Neural cell (in vitro differentiated cells): ENCODE measurements around the gene DCHS1.

ENCODE experiments used
- EP300 ChIP-seq: fragments of 450-650 bp; conservative IDR thresholded peaks from 2 replicates; pipeline ENCODE4 v1.6.1; 2014; ENCODE audit warnings: antibody characterized with exemption, mild to moderate bottlenecking, moderate library complexity; ENCODE audit not compliant: poor library complexity, severe bottlenecking
- EZH2 ChIP-seq: fragments of 200-600, 300-800 bp; shearing (Covaris generic), sonication (generic); IDR thresholded peaks from 2 replicates; pipeline ENCODE4 v1.6.1; 2014; ENCODE audit warnings: antibody characterized with exemption, low read length, borderline replicate concordance, mild to moderate bottlenecking; ENCODE audit not compliant: insufficient read depth, poor library complexity, severe bottlenecking
- MXI1 ChIP-seq: fragments of 450-650 bp; conservative IDR thresholded peaks from 2 replicates; pipeline ENCODE4 v1.6.1; 2014; ENCODE audit warnings: antibody characterized with exemption, mild to moderate bottlenecking; ENCODE audit not compliant: poor library complexity, severe bottlenecking
- POLR2AphosphoS5 ChIP-seq: IDR thresholded peaks from 2 replicates; pipeline ENCODE4 v1.6.1; 2012
- RAD21 ChIP-seq: fragments of 450-650 bp; conservative IDR thresholded peaks from 2 replicates; pipeline ENCODE4 v1.6.1; 2014; ENCODE audit warnings: antibody characterized with exemption, mild to moderate bottlenecking, moderate library complexity
- SMC3 ChIP-seq: fragments of 450-650 bp; conservative IDR thresholded peaks from 2 replicates; pipeline ENCODE4 v1.6.1; 2014; ENCODE audit warnings: antibody characterized with exemption, mild to moderate bottlenecking, moderate library complexity; ENCODE audit not compliant: poor library complexity
- TAF1 ChIP-seq: IDR thresholded peaks from 2 replicates; pipeline ENCODE4 v1.6.1; 2012; ENCODE audit warnings: low read depth
- TF ChIP-seq, protein P1 (sequence below): fragments of 450-650 bp; IDR thresholded peaks from 2 replicates; pipeline ENCODE4 v1.5.1; 2014; ENCODE audit warnings: antibody characterized with exemption, mild to moderate bottlenecking, moderate library complexity; ENCODE audit not compliant: poor library complexity, severe bottlenecking
- TF ChIP-seq, protein P2 (sequence below): IDR thresholded peaks from 2 replicates; pipeline ENCODE4 v1.6.1; 2012; ENCODE audit warnings: borderline replicate concordance

DNA sequence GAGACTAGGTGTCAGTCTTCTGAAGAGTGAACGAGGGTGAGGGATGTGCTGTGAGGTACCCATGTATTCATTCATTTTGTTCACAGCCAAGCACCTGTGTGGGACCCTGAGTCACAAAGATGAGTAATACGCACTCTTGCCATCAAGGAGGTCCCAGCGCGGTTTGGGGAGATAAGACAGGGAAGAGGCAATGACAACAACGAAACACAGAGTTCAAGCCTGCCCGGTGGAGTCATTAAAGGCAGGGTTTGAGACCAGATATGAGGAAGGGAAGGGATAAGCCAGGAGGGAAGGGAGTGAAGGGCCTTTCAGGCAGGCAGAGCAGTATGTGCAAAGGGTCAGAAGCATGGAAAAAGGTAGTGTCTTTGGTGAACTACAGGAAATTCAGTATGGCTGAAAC is 4.6 kb downstream of the DCHS1 start:
- TF ChIP-seq, protein P1, sequence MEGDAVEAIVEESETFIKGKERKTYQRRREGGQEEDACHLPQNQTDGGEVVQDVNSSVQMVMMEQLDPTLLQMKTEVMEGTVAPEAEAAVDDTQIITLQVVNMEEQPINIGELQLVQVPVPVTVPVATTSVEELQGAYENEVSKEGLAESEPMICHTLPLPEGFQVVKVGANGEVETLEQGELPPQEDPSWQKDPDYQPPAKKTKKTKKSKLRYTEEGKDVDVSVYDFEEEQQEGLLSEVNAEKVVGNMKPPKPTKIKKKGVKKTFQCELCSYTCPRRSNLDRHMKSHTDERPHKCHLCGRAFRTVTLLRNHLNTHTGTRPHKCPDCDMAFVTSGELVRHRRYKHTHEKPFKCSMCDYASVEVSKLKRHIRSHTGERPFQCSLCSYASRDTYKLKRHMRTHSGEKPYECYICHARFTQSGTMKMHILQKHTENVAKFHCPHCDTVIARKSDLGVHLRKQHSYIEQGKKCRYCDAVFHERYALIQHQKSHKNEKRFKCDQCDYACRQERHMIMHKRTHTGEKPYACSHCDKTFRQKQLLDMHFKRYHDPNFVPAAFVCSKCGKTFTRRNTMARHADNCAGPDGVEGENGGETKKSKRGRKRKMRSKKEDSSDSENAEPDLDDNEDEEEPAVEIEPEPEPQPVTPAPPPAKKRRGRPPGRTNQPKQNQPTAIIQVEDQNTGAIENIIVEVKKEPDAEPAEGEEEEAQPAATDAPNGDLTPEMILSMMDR = no peak
- TF ChIP-seq TAF1 (no peak), EP300 (no peak), RAD21 (no peak), POLR2AphosphoS5 (no peak), EZH2 (no peak), MXI1 (no peak), SMC3 (no peak)
- TF ChIP-seq, protein P2, sequence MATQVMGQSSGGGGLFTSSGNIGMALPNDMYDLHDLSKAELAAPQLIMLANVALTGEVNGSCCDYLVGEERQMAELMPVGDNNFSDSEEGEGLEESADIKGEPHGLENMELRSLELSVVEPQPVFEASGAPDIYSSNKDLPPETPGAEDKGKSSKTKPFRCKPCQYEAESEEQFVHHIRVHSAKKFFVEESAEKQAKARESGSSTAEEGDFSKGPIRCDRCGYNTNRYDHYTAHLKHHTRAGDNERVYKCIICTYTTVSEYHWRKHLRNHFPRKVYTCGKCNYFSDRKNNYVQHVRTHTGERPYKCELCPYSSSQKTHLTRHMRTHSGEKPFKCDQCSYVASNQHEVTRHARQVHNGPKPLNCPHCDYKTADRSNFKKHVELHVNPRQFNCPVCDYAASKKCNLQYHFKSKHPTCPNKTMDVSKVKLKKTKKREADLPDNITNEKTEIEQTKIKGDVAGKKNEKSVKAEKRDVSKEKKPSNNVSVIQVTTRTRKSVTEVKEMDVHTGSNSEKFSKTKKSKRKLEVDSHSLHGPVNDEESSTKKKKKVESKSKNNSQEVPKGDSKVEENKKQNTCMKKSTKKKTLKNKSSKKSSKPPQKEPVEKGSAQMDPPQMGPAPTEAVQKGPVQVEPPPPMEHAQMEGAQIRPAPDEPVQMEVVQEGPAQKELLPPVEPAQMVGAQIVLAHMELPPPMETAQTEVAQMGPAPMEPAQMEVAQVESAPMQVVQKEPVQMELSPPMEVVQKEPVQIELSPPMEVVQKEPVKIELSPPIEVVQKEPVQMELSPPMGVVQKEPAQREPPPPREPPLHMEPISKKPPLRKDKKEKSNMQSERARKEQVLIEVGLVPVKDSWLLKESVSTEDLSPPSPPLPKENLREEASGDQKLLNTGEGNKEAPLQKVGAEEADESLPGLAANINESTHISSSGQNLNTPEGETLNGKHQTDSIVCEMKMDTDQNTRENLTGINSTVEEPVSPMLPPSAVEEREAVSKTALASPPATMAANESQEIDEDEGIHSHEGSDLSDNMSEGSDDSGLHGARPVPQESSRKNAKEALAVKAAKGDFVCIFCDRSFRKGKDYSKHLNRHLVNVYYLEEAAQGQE = no peak
